ENCODE results near the gene WDR27.

- no peak for TF ChIP-seq CTCF (IDR thresholded peaks at IDR 0.05; ENCODE audit: low read length)
- no peak for TF ChIP-seq EZH2 (IDR thresholded peaks at IDR 0.05; ENCODE audit: borderline replicate concordance, low read length)
These were observed 286.6 kb downstream of the WDR27 start for GRCh38 chr6:169415179-169415578.
